A549 (cell line): Measurements from ENCODE around the gene SLCO4A1. TPM values are rescaled to one million over a fixed set of nuclear protein-coding genes. Genes with fewer than 3 reads are reported as not detected.

ENCODE experiments used
- ATAC-seq, 2 experiments: fragments of 200-7000 bp in 1 of 2; fragments of >200 bp in 1 of 2; cut with Nextera tagmentation in 1 of 2; cut with Tn5 transposase in 1 of 2; 3 replicates each; pipeline versions ENCODE4 v1.8.0 to v1.9.1; 2018 to 2020; ENCODE audit warnings: mild to moderate bottlenecking in 1 of 2, moderate library complexity in 1 of 2
- CTCF ChIA-PET: fragments of 300-600 bp; sonication (Branson Sonifier 250); formaldehyde crosslinking; extraction: SDS; loops from one replicate; lab custom pipeline; 2021; ENCODE audit warnings: antibody characterized with exemption, inconsistent platforms; lab: Yijun Ruan, JAX
- POLR2A ChIA-PET: fragments of 350-600 bp; formaldehyde crosslinking; extraction: SDS; loops from one replicate; lab custom pipeline; 2021; ENCODE audit warnings: antibody characterized with exemption, inconsistent platforms; lab: Yijun Ruan, JAX
- DNase-seq, 2 experiments: peaks; one replicate each; pipeline versions ENCODE4 v3.0.0 to v3.0.0-alpha.2; 2011 to 2016; ENCODE audit warnings: low read depth in 1 of 2, low spot score in 1 of 2
- FAIRE-seq: peaks from 2 replicates; lab custom pipeline; 2011; peaks lifted over from hg19 to GRCh38; lab: Jason Lieb, UNC
- H3K27ac ChIP-seq, 2 experiments: fragments of >200 bp; sonication (Bioruptor Twin); formaldehyde crosslinking; 3 replicates each; pipeline ENCODE4 v1.5.1; 2016 to 2017
- H3K4me1 ChIP-seq: fragments of >200 bp; sonication (Bioruptor Twin); formaldehyde crosslinking; 3 replicates; pipeline ENCODE4 v1.6.1; 2016
- H3K4me2 ChIP-seq: fragments of >200 bp; sonication (Bioruptor Twin); formaldehyde crosslinking; 3 replicates; pipeline ENCODE4 v1.6.1; 2016
- H3K4me3 ChIP-seq: fragments of >200 bp; sonication (Bioruptor Twin); formaldehyde crosslinking; 3 replicates; pipeline ENCODE4 v1.5.1; 2016
- H3K9me3 ChIP-seq: fragments of >200 bp; sonication (Bioruptor Twin); formaldehyde crosslinking; 3 replicates; pipeline ENCODE4 v1.6.1; 2016
- BHLHE40 ChIP-seq: IDR thresholded peaks from 2 replicates; pipeline ENCODE4 v1.6.1; 2012; ENCODE audit warnings: low read depth, low read length, inconsistent platforms
- CBX2 ChIP-seq: fragments of 200-600 bp; sonication (generic); IDR thresholded peaks from 2 replicates; pipeline ENCODE4 v1.6.1; 2016; ENCODE audit warnings: low read depth, mild to moderate bottlenecking, borderline replicate concordance
- EHMT2 ChIP-seq: fragments of 200-600 bp; sonication (generic); IDR thresholded peaks from 2 replicates; pipeline ENCODE4 v1.6.1; 2016; ENCODE audit warnings: antibody characterized with exemption, low read depth, mild to moderate bottlenecking, moderate library complexity
- ESRRA ChIP-seq: fragments of 150-350 bp; IDR thresholded peaks from 2 replicates; pipeline ENCODE4 v1.6.1; 2014; ENCODE audit warnings: mild to moderate bottlenecking, low read length, borderline replicate concordance
- FOSL2 ChIP-seq, 2 experiments: fragments of 450-650 bp in 1 of 2; fragments of >200 bp in 1 of 2; sonication (Bioruptor Twin) in 1 of 2; formaldehyde crosslinking; IDR thresholded peaks; 2 replicates each; pipeline versions ENCODE4 v1.5.0 to v1.6.1; 2016 to 2020; ENCODE audit warnings: mild to moderate bottlenecking in 1 of 2, moderate library complexity in 1 of 2
- FOXS1 ChIP-seq: fragments of 250-450 bp; sonication (Bioruptor Pico); IDR thresholded peaks from 2 replicates; pipeline ENCODE4 v1.5.0; 2020; ENCODE audit warnings: mild to moderate bottlenecking, moderate library complexity
- GATA3 ChIP-seq: IDR thresholded peaks from 2 replicates; pipeline ENCODE4 v1.6.1; 2012; ENCODE audit warnings: borderline replicate concordance
- JUN ChIP-seq, 2 experiments: fragments of >200 bp; sonication (Bioruptor Twin); formaldehyde crosslinking; IDR thresholded peaks; 2 replicates in 1 of 2; 3 replicates in 1 of 2; pipeline ENCODE4 v1.6.1; 2016 to 2017
- KDM5A ChIP-seq: fragments of 200-600 bp; sonication (generic); IDR thresholded peaks from 2 replicates; pipeline ENCODE4 v1.6.1; 2016; ENCODE audit warnings: antibody characterized with exemption, mild to moderate bottlenecking
- MAFK ChIP-seq: fragments of 450-650 bp; IDR thresholded peaks from 2 replicates; pipeline ENCODE4 v1.6.1; 2014; ENCODE audit not compliant: partially characterized antibody
- MYC ChIP-seq: IDR thresholded peaks from 2 replicates; pipeline ENCODE4 v1.6.1; 2012; ENCODE audit warnings: mild to moderate bottlenecking, inconsistent platforms, low read length, improper control_type of control experiment, borderline replicate concordance
- NFE2L2 ChIP-seq: fragments of 150-350 bp; conservative IDR thresholded peaks from 2 replicates; pipeline ENCODE4 v1.6.1; 2014; ENCODE audit warnings: low read length
- POLR2AphosphoS2 ChIP-seq: conservative IDR thresholded peaks from 2 replicates; pipeline ENCODE4 v1.6.1; 2012; ENCODE audit warnings: low read length, improper control_type of control experiment, inconsistent platforms
- SREBF2 ChIP-seq: fragments of 450-650 bp; IDR thresholded peaks from 2 replicates; pipeline ENCODE4 v1.6.1; 2014; ENCODE audit warnings: mild to moderate bottlenecking, moderate library complexity
- TFCP2L1 ChIP-seq: fragments of 250-450 bp; sonication (Bioruptor Pico); IDR thresholded peaks from 2 replicates; pipeline ENCODE4 v1.5.0; 2021; ENCODE audit warnings: mild to moderate bottlenecking
- ZNF302 ChIP-seq: fragments of 250-450 bp; sonication (Bioruptor Pico); IDR thresholded peaks from 2 replicates; pipeline ENCODE4 v1.9.0; 2021; ENCODE audit warnings: inconsistent platforms, mild to moderate bottlenecking, moderate library complexity
- WGBS: methylation state at CpG from one replicate; pipeline ENCODE4 v1.1.6; 2017; ENCODE audit errors: missing lambda C conversion rate; 5-methylcytosine and 5-hydroxymethylcytosine counted together
- polyA plus RNA-seq, 4 experiments: library from polyadenylated mRNA; depleted of rRNA in 3 of 4; stranded (reverse); fragments of >200 nt; fragmentation: RNase III in 1 of 4; extraction: RNeasy Plus Mini Kit Qiagen cat#74134 plus additional on column Dnase treatment in 1 of 4; gene quantifications; 2 replicates in 3 of 4; 3 replicates in 1 of 4; pipeline ENCODE4 v1.2.3, GENCODE V29; 2011 to 2017
- TF ChIP-seq, protein P1 (sequence below): fragments of 250-450 bp; sonication (Bioruptor Pico); IDR thresholded peaks from 2 replicates; pipeline ENCODE4 v1.5.0; 2020; ENCODE audit warnings: low read depth, mild to moderate bottlenecking, moderate library complexity
- TF ChIP-seq, protein P2 (sequence below): fragments of 150-350 bp; IDR thresholded peaks from 2 replicates; pipeline ENCODE4 v1.6.1; 2014; ENCODE audit warnings: low read depth, mild to moderate bottlenecking, low read length
- TF ChIP-seq, protein P3 (sequence below): IDR thresholded peaks from 2 replicates; pipeline ENCODE4 v1.6.1; 2012

Gene SLCO4A1
- polyA plus RNA-seq, 2 of the 4 experiments (the other 2 are of a cell fraction), result 1.3 to 11.2 TPM

DNA sequence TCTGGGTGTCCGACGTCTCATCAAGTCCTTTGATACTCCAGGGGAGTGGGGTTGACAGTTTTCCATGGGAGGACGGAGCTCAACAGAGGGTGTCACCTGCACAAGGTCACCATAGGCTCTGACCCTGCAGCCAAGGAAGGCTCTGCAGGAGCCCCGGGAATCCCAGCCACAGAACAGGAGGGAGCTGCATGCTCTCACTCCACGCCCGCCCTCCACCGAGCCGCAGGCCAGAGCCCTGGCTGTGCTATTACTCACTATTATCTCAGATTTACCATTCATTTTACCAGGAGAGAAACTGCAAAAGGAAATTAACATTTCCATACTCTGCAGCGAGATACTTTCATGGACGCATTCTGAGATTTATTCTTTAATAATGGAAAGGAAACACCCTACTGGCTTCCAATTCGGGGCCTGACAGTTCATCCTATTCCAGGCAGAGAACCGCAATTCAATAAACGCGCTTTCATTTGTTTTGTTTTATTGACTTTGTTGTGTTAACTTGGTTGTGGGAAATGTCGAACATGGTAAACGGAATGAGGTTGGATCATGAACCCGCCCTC, 48.0 kb downstream of the SLCO4A1 start:
- Histone ChIP-seq H3K4me3 (no peak overlapping the region), H3K9me3 (no peaks in the 10 kb centered on the region), H3K27ac (no peak overlapping the region), H3K4me1 (no peaks in the 10 kb centered on the region), H3K4me2 (no peak overlapping the region)
- FAIRE-seq (no peak), DNase-seq (no peak), ATAC-seq (no peak)
- WGBS, result 71% methylated on average over 17 of the region's 17 CpGs
- TF ChIP-seq FOSL2 (IDR thresholded peaks at IDR 0.05) (no peak), FOSL2 (CRISPR knock-in tag; IDR thresholded peaks at IDR 0.05) (no peak), FOXS1 (CRISPR knock-in tag) (no peak), CBX2 (no peak), NFE2L2 (no peak), MYC (no peak)
- TF ChIP-seq, protein P1, sequence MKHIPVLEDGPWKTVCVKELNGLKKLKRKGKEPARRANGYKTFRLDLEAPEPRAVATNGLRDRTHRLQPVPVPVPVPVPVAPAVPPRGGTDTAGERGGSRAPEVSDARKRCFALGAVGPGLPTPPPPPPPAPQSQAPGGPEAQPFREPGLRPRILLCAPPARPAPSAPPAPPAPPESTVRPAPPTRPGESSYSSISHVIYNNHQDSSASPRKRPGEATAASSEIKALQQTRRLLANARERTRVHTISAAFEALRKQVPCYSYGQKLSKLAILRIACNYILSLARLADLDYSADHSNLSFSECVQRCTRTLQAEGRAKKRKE (CRISPR knock-in tag), result no peak
- TF ChIP-seq, protein P2, sequence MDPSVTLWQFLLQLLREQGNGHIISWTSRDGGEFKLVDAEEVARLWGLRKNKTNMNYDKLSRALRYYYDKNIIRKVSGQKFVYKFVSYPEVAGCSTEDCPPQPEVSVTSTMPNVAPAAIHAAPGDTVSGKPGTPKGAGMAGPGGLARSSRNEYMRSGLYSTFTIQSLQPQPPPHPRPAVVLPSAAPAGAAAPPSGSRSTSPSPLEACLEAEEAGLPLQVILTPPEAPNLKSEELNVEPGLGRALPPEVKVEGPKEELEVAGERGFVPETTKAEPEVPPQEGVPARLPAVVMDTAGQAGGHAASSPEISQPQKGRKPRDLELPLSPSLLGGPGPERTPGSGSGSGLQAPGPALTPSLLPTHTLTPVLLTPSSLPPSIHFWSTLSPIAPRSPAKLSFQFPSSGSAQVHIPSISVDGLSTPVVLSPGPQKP, result no peak
- ChIA-PET POLR2A (no interaction called here), CTCF (interaction anchor here (1.2 to 5.0 kb wide), 4 partner anchors 11 to 101 kb away, joined by 4 to 36 read pairs (median 10); no protein-coding TSS in a partner anchor)

DNA sequence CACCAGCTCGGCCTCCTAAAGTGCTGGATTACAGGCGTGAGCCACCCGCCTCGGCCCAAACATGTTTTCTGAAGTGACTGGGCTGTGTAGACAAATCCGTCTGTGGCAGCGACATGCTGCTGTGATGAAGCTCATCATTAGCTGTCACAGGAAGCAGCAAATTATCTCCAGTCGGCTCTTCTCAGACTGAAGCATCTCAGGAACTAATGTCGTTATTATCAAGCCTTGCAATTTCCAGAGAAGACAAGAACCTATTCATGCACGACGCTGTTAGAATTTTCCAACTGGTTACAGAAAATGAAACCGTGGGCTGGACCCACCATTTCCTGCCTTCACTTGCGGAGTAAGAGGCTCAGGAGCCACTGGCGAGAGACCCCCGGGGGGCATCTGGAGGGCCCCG, 49.2 kb downstream of the SLCO4A1 start:
- ATAC-seq, result no peak
- no peak for FAIRE-seq
- no peaks in the 10 kb centered on the region for H3K4me1 ChIP-seq
- H3K4me2 ChIP-seq, result no peak overlapping the region
- no peak overlapping the region for H3K4me3 ChIP-seq
- CTCF ChIA-PET, result interaction anchor here (1.0 to 5.0 kb wide), 6 partner anchors 12 to 116 kb away, joined by 3 to 36 read pairs (median 4); partner anchors contain the start of gene NTSR1
- POLR2A ChIA-PET, result no interaction called here
- H3K27ac ChIP-seq, result no peak overlapping the region
- DNase-seq, result no peak
- no peaks in the 10 kb centered on the region for H3K9me3 ChIP-seq
- WGBS, result 70% methylated on average over 15 of the region's 15 CpGs
- TF ChIP-seq EHMT2 (no peak), POLR2AphosphoS2 (no peak), KDM5A (no peak)

DNA sequence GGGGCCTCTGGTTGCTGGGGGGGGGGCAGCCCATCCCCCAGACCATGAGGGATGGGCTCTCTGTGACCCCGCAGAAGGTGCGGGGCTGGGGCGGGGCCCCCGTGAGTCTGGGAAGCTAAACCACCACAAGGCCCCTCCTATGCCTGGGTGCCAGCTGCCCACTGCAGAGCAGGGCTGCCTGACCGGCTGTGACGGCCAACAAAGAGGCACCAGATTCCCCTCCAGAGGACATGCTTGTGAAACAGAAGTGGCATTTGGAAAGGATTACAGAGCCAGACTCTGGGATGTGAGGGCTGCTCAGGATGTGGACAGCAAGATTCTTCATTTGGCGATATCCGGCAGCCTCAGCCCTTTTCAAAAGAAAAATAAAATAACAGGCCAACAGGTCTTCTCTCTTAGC, 49.9 kb downstream of the SLCO4A1 start:
- no peak overlapping the region for H3K27ac ChIP-seq
- TF ChIP-seq, protein P2, result no peak
- TF ChIP-seq POLR2AphosphoS2, result no peak
- no peak overlapping the region for H3K4me2 ChIP-seq
- FAIRE-seq, result no peak
- no peak for ATAC-seq
- no peaks in the 10 kb centered on the region for H3K4me1 ChIP-seq
- H3K4me3 ChIP-seq, result no peak overlapping the region
- 66% methylated on average over 8 of the region's 8 CpGs for WGBS
- H3K9me3 ChIP-seq, result no peaks in the 10 kb centered on the region
- CTCF ChIA-PET, result interaction anchor here (1.2 to 5.0 kb wide), 4 partner anchors 14 to 99 kb away, joined by 3 to 36 read pairs (median 4); partner anchors contain the start of gene NTSR1
- no peak for DNase-seq
- POLR2A ChIA-PET, result no interaction called here

DNA sequence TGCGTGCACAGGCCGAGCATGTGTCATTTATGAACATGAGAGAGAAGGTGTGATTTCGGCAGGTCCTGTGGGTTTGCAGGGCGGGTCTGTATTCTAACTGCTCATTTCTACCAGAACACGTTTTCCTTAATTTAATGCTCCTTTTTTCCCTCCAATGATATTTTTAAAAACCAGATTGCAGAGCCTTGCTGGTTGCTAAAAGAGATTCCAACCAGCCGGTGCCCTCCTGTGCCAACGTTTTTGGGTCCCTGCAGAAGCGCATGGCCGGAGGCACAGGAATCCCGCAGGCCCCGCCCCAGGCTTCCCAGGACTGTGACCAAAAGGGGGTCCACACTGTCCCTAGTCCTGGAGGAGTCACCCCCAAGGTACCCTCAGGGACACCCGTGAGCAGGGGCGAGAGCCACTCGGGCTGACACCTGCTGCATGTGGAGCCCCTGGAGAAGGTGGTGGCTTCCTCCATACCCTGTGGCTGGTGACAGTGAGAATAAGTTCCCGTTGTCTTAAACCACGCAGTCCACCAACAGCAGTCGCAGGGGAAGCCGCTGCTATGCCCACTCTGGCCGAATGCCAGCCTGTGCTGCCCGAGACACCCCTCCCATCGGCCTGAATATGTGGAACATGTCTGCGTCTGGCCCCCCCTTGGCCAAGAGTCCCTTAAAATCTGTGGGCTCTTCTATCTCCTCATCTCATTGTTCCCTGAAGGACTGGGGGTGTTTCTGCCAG, 50.7 kb downstream of the SLCO4A1 start:
- H3K4me2 ChIP-seq, result no peak overlapping the region
- WGBS, result 52% methylated on average over 21 of the region's 22 CpGs
- CTCF ChIA-PET, result interaction anchor here (1.2 to 2.8 kb wide), 3 partner anchors 11 to 98 kb away, joined by 3 to 23 read pairs (median 19); no protein-coding TSS in a partner anchor
- H3K9me3 ChIP-seq, result no peaks in the 10 kb centered on the region
- no peak overlapping the region for H3K4me3 ChIP-seq
- FAIRE-seq, result no peak
- no peak for DNase-seq
- no peak for ATAC-seq
- TF ChIP-seq JUN (IDR thresholded peaks at IDR 0.05), result no peak
- no peak for TF ChIP-seq ESRRA
- TF ChIP-seq BHLHE40, result no peak
- TF ChIP-seq KDM5A, result no peak
- no peak for TF ChIP-seq MAFK
- TF ChIP-seq EHMT2, result no peak
- TF ChIP-seq GATA3, result no peak
- TF ChIP-seq, protein P3, sequence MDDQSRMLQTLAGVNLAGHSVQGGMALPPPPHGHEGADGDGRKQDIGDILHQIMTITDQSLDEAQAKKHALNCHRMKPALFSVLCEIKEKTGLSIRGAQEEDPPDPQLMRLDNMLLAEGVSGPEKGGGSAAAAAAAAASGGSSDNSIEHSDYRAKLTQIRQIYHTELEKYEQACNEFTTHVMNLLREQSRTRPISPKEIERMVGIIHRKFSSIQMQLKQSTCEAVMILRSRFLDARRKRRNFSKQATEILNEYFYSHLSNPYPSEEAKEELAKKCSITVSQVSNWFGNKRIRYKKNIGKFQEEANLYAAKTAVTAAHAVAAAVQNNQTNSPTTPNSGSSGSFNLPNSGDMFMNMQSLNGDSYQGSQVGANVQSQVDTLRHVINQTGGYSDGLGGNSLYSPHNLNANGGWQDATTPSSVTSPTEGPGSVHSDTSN, result no peak
- no peak for TF ChIP-seq NFE2L2
- TF ChIP-seq SREBF2, result no peak
- no peak for TF ChIP-seq TFCP2L1
- no peak for TF ChIP-seq ZNF302 (CRISPR knock-in tag)
- TF ChIP-seq, all 56 proteins: peak for 0
- Histone ChIP-seq H3K4me1 (no peaks in the 10 kb centered on the region), H3K27ac (no peak overlapping the region)
- POLR2A ChIA-PET, result no interaction called here
